ENCODE data around the gene LEMD3. TPM values are rescaled to one million over a fixed set of nuclear protein-coding genes. Genes with fewer than 3 reads are reported as not detected.
A peak's percentile ranks its signal among the peaks of the same experiment; 100 is the strongest.

LEMD3 gene
- total RNA-seq, 1 donor from 2014 or later = 38.9 TPM

- Mint-ChIP-seq H3K4me3 (ENCODE audit: low read depth) (no peak overlapping the region), H3K9me3 (ENCODE audit: low read depth) (no peaks in the 10 kb centered on the region), H3K36me3 (ENCODE audit: insufficient read depth) (no peaks in the 10 kb centered on the region), H3K4me1 (ENCODE audit: low read depth) (peaks cover 5% of the 10 kb centered on the region), H3K27ac (peak overlapping the region; percentile 5), H3K27me3 (peaks cover 6% of the 10 kb centered on the region)
- no peak for DNase-seq (ENCODE audit: low spot score, unreplicated experiment)
- TF ChIP-seq, protein P1, sequence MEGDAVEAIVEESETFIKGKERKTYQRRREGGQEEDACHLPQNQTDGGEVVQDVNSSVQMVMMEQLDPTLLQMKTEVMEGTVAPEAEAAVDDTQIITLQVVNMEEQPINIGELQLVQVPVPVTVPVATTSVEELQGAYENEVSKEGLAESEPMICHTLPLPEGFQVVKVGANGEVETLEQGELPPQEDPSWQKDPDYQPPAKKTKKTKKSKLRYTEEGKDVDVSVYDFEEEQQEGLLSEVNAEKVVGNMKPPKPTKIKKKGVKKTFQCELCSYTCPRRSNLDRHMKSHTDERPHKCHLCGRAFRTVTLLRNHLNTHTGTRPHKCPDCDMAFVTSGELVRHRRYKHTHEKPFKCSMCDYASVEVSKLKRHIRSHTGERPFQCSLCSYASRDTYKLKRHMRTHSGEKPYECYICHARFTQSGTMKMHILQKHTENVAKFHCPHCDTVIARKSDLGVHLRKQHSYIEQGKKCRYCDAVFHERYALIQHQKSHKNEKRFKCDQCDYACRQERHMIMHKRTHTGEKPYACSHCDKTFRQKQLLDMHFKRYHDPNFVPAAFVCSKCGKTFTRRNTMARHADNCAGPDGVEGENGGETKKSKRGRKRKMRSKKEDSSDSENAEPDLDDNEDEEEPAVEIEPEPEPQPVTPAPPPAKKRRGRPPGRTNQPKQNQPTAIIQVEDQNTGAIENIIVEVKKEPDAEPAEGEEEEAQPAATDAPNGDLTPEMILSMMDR (IDR thresholded peaks at IDR 0.05; ENCODE audit: unreplicated experiment) = no peak
These were observed 118.0 kb downstream of the LEMD3 start for GRCh38 chr12:65287426-65287825.

- H3K27ac Mint-ChIP-seq = no peak overlapping the region
- DNase-seq (ENCODE audit: low spot score, unreplicated experiment) = no peak
- H3K27me3 Mint-ChIP-seq = no peaks in the 10 kb centered on the region
- peaks cover 6% of the 10 kb centered on the region for H3K9me3 Mint-ChIP-seq (ENCODE audit: low read depth)
- TF ChIP-seq, protein P1 (IDR thresholded peaks at IDR 0.05; ENCODE audit: unreplicated experiment) = no peak
- no peak overlapping the region for H3K4me3 Mint-ChIP-seq (ENCODE audit: low read depth)
- H3K4me1 Mint-ChIP-seq (ENCODE audit: low read depth) = peaks cover 4% of the 10 kb centered on the region
- H3K36me3 Mint-ChIP-seq (ENCODE audit: insufficient read depth) = no peaks in the 10 kb centered on the region
These were observed 122.9 kb downstream of the LEMD3 start for GRCh38 chr12:65292241-65292640.

DNA sequence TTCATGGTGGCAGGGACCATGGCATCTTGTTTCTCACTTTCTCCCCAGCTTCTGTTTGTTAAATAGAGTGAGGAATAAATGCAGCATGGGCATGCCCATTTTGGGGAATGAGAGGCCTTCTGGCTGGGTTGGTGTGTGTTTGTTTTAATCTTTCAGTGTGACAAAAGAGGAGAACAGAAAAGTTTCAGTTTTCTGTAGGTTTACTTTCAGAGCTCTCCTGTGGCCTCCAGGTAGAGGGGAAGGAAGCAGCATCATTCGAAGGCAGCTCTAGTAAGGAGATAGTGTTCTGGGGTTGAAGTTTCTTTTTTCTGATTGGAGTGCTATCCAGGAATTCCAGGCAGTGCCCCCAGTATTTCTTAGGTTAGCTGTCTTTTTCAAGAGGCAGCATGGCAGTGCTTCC is 124.4 kb downstream of the LEMD3 start:
- Mint-ChIP-seq H3K27me3 (no peaks in the 10 kb centered on the region), H3K4me3 (ENCODE audit: low read depth) (no peak overlapping the region), H3K4me1 (ENCODE audit: low read depth) (no peaks in the 10 kb centered on the region), H3K27ac (no peak overlapping the region), H3K9me3 (ENCODE audit: low read depth) (peaks cover 6% of the 10 kb centered on the region), H3K36me3 (ENCODE audit: insufficient read depth) (no peaks in the 10 kb centered on the region)
- DNase-seq (ENCODE audit: low spot score, unreplicated experiment) = no peak
- TF ChIP-seq, protein P1 (IDR thresholded peaks at IDR 0.05; ENCODE audit: unreplicated experiment) = no peak

GRCh38 chr12:65294641-65295262 is 125.4 kb downstream of the LEMD3 start:
- H3K27ac Mint-ChIP-seq = no peak overlapping the region
- TF ChIP-seq, protein P1 (IDR thresholded peaks at IDR 0.05; ENCODE audit: unreplicated experiment) = no peak
- no peaks in the 10 kb centered on the region for H3K27me3 Mint-ChIP-seq
- no peak for DNase-seq (ENCODE audit: low spot score, unreplicated experiment)
- H3K4me3 Mint-ChIP-seq (ENCODE audit: low read depth) = no peak overlapping the region
- H3K36me3 Mint-ChIP-seq (ENCODE audit: insufficient read depth) = no peaks in the 10 kb centered on the region
- H3K4me1 Mint-ChIP-seq (ENCODE audit: low read depth) = no peaks in the 10 kb centered on the region
- peaks cover 6% of the 10 kb centered on the region for H3K9me3 Mint-ChIP-seq (ENCODE audit: low read depth)

DNA sequence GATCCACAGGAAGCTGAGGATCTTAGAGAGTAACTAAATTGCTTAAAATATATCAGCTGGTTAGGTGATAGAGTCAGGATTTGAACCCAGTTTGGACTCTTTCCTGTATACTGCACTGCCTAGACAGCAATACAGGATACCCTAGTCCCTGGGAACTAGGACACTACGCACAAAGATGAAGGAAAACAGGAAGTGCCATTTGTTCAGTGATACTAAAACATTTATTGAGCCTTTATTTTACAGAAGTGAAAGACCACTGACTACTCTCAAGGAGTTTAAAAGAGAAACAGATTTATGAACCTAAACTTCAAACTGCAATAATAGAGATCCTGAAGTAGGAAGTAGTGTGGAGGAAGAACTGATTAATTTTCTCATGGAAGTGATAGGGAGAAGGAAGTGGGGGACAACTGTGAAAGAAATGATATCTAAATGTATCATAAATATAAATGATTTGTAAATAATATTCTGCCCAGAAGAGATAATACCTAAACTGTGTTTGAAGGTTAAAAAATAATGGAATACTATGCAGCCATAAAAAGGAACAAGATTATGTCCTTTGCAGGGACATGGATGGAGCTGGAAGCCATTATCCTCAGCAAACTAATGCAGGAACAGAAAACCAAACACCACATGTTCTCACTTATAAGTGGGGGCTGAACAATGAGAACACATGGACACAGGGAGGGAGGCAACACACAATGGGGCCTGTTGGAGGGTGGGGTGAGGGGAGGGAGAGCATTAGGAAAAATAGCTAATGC is 127.3 kb downstream of the LEMD3 start:
- no peak for DNase-seq (ENCODE audit: low spot score, unreplicated experiment)
- Mint-ChIP-seq H3K36me3 (ENCODE audit: insufficient read depth) (no peaks in the 10 kb centered on the region), H3K4me1 (ENCODE audit: low read depth) (no peaks in the 10 kb centered on the region), H3K27ac (no peak overlapping the region), H3K9me3 (ENCODE audit: low read depth) (peaks cover 6% of the 10 kb centered on the region), H3K27me3 (no peaks in the 10 kb centered on the region), H3K4me3 (ENCODE audit: low read depth) (no peak overlapping the region)
- TF ChIP-seq, protein P1 (IDR thresholded peaks at IDR 0.05; ENCODE audit: unreplicated experiment) = no peak

Other genes starting within 250 kb of the LEMD3 start
- 0.22 and 0.31 TPM in 2 replicates for gene WIF1, start 48.3 kb upstream of the LEMD3 start, total RNA-seq
- 1.1 and 1.5 TPM in 2 replicates for gene MSRB3, start 109.1 kb downstream of the LEMD3 start, total RNA-seq

All from progenitor cell of endocrine pancreas (in vitro differentiated cells).